NT2/D1 (cell line): Measurements from ENCODE around the gene HERC4.

Experiments
- DNase-seq: peaks from one replicate; pipeline ENCODE4 v3.0.0-alpha.2; 2011; ENCODE audit warnings: low read depth, low spot score
- H3K27me3 ChIP-seq: 2 replicates; pipeline ENCODE4 v1.6.0; 2011; ENCODE audit warnings: mild to moderate bottlenecking; ENCODE audit not compliant: insufficient read length, insufficient read depth
- H3K36me3 ChIP-seq: 2 replicates; pipeline ENCODE4 v1.6.1; 2011; ENCODE audit warnings: mild to moderate bottlenecking, low read length, mixed read lengths; ENCODE audit not compliant: insufficient read depth, insufficient read length
- H3K4me1 ChIP-seq: 2 replicates; pipeline ENCODE4 v1.5.1; 2011; ENCODE audit not compliant: insufficient read depth, insufficient read length
- H3K4me3 ChIP-seq: 2 replicates; pipeline ENCODE4 v1.5.1; 2011; ENCODE audit warnings: low read depth; ENCODE audit not compliant: insufficient read length
- H3K9ac ChIP-seq: 2 replicates; pipeline ENCODE4 v1.6.0; 2011; ENCODE audit warnings: low read depth; ENCODE audit not compliant: insufficient read length
- H3K9me3 ChIP-seq: 2 replicates; pipeline ENCODE4 v1.5.1; 2011; ENCODE audit warnings: mild to moderate bottlenecking, low read length; ENCODE audit not compliant: insufficient read depth
- SUZ12 ChIP-seq: IDR thresholded peaks from 2 replicates; pipeline ENCODE4 v1.6.1; 2011; ENCODE audit not compliant: insufficient read length, insufficient read depth; ENCODE audit errors: extremely low read depth
- YY1 ChIP-seq: IDR thresholded peaks from 2 replicates; pipeline ENCODE4 v1.6.1; 2011; ENCODE audit not compliant: insufficient read length, insufficient read depth
- ZNF274 ChIP-seq: IDR thresholded peaks from 2 replicates; pipeline ENCODE4 v1.6.1; 2011; ENCODE audit warnings: mild to moderate bottlenecking, low read depth, low read length

HERC4 gene

DNA sequence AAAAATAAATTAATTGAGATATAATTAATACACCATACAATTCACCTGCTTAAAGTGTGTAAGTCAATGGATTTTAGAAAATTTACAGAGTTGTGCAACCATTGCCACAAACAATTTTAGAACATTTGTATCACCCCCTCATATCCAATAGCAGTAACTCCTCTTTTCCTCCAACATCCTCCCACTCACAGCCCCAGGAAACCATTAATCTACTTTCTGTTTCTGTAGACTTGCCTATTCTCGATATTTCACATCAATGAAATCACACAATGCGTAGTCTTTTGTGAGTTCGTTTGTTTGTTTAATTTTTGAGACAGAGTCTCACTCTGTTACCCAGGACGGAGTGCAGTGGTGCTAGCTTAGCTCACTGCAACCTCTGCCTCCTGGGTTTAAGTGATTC is 13.7 kb upstream of the HERC4 start:
- H3K9me3 ChIP-seq = no peaks in the 10 kb centered on the region
- no peaks in the 10 kb centered on the region for H3K27me3 ChIP-seq
- no peak overlapping the region for H3K4me3 ChIP-seq
- no peaks in the 10 kb centered on the region for H3K4me1 ChIP-seq
- no peak for DNase-seq
- no peaks in the 10 kb centered on the region for H3K36me3 ChIP-seq
- no peak overlapping the region for H3K9ac ChIP-seq
- TF ChIP-seq ZNF274 (no peak), YY1 (no peak), SUZ12 (no peak)

DNA sequence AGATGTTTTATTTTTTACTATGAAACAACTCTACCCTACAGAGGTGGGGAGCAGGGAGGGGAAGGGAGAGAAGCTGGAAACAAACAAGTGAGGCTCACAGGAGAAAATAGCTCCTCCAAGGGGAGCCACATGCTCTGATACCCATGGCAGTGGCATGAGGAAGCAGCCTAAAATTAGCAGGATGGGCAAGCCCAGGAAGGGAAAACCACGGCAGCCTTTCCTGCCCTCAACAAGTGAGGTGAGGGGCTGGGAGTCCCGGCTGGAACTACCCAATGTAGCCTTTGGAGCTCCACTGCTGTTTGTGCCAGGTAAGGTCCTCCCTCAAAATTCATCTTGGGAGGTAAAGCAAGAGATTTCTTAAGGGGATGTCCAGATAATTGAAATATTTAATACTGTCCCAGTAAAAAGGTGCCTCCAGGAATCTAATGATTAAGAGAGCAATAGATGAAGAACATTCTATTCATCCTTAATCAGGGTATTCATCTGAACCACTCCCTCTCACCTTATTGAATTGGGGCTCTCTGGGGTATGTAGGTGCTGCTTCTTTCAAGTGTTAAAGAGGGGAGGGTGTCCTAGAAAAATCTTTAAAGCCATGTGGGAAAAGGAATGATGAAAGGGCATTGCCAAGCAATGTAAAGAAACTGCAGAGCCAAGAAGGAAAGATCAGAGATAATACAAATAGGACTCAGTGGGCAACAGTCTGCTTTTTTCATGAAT is 12.8 kb upstream of the HERC4 start:
- no peak for DNase-seq
- Histone ChIP-seq H3K27me3 (no peaks in the 10 kb centered on the region), H3K4me3 (no peak overlapping the region), H3K9me3 (no peaks in the 10 kb centered on the region), H3K36me3 (no peaks in the 10 kb centered on the region), H3K9ac (no peak overlapping the region), H3K4me1 (no peaks in the 10 kb centered on the region)
- TF ChIP-seq ZNF274 (no peak), SUZ12 (no peak), YY1 (no peak)

DNA sequence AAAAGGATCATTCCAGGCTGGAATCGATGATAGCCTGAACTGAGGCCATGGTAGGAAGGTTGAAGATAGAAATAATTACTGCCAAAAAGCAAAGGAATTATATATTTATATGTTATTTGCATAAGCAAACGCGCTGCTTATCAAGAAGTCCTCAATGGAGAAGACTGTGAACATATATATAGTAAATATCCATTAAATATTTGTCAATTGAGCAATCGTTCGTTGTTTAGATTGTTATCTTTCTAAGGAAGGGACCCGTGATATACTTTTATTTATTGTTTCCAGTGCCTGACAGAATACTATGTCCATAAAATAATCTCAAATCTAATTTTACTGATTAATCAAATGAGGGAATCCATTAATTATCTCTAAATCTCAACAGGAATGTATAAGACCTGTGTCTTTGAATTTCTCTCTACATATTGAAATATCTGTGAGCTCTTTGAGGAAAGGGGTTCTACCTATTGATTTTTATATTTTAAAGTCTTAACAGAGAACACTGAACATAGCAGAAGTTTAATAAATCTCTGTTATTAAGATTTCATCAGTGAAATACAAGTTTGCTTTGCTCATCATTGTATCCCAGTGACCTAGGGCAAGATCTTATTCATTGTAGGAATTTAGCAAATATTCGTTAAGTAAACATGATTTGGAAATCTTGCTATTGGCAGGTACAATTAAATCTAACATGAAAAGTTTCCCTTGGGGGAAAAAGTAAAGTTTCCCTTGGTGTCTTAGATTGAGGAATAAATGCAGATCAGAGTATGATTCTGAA is 12.0 kb upstream of the HERC4 start:
- no peak for DNase-seq
- Histone ChIP-seq H3K4me1 (no peaks in the 10 kb centered on the region), H3K9ac (no peak overlapping the region)

GRCh38 chr10:68086011-68086410 is 10.9 kb upstream of the HERC4 start:
- no peaks in the 10 kb centered on the region for H3K4me1 ChIP-seq
- no peak for TF ChIP-seq ZNF274
- TF ChIP-seq SUZ12 = no peak
- no peak for TF ChIP-seq YY1
- H3K36me3 ChIP-seq = no peaks in the 10 kb centered on the region
- no peaks in the 10 kb centered on the region for H3K9me3 ChIP-seq
- DNase-seq = no peak
- no peak overlapping the region for H3K9ac ChIP-seq
- H3K4me3 ChIP-seq = no peak overlapping the region
- H3K27me3 ChIP-seq = no peaks in the 10 kb centered on the region

More for the DNA sequence above, 12.0 kb upstream of the HERC4 start:
- H3K36me3 ChIP-seq = no peaks in the 10 kb centered on the region
- no peaks in the 10 kb centered on the region for H3K9me3 ChIP-seq
- H3K4me3 ChIP-seq = no peak overlapping the region
- no peaks in the 10 kb centered on the region for H3K27me3 ChIP-seq
- TF ChIP-seq SUZ12 = no peak
- TF ChIP-seq YY1 = no peak
- TF ChIP-seq ZNF274 = no peak

DNA sequence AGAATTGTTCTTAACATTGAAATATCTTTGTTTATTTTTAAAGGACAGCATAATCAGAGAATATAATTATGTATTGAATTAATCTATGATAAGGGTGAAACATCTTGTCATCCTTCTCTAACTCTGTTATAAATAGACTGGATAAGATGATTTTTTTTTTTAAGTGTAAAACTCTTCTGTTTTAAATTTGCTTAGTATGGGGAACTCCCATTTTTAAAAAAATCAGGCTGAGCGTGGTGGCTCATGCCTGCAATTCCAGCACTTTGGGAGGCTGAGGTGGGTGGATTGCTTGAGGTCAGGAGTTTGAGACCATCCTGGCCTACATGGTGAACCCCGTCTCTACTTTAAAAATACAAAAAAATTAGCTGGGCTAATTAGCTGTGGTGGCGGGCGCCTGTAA is 9.4 kb upstream of the HERC4 start:
- H3K36me3 ChIP-seq = no peaks in the 10 kb centered on the region
- H3K9ac ChIP-seq = no peak overlapping the region
- no peaks in the 10 kb centered on the region for H3K4me1 ChIP-seq
- no peaks in the 10 kb centered on the region for H3K9me3 ChIP-seq
- no peak for DNase-seq
- H3K27me3 ChIP-seq = no peaks in the 10 kb centered on the region
- H3K4me3 ChIP-seq = no peak overlapping the region
- no peak for TF ChIP-seq YY1
- TF ChIP-seq SUZ12 = no peak
- no peak for TF ChIP-seq ZNF274

- H3K27me3 ChIP-seq = no peaks in the 10 kb centered on the region
- H3K9me3 ChIP-seq = no peaks in the 10 kb centered on the region
- TF ChIP-seq YY1 (no peak), SUZ12 (no peak), ZNF274 (no peak)
- no peak overlapping the region for H3K4me3 ChIP-seq
- H3K36me3 ChIP-seq = no peaks in the 10 kb centered on the region
- no peaks in the 10 kb centered on the region for H3K4me1 ChIP-seq
- no peak overlapping the region for H3K9ac ChIP-seq
- DNase-seq = no peak
Observed at GRCh38 chr10:68083953-68084352, 8.9 kb upstream of the HERC4 start.

DNA sequence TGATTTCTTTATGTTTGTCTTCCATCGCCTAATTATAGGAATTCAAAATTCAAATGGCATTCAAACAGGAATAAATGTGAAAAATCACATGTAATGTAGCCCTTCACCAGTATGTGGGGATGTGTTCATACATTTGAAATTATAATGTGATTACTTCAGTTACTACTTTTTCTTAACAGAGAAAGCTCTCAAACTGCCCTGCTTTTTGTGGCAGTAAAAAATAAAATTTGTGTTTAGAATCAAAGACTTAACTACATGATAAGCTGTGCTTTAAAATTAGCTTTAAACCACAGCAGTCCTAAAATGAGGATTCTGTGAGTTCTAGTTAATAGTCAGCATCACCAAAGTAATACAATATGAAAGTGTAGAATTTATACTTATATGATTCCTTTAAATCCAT is 7.8 kb upstream of the HERC4 start:
- Histone ChIP-seq H3K4me3 (no peak overlapping the region), H3K36me3 (no peaks in the 10 kb centered on the region), H3K27me3 (no peaks in the 10 kb centered on the region), H3K4me1 (no peaks in the 10 kb centered on the region), H3K9me3 (no peaks in the 10 kb centered on the region), H3K9ac (no peak overlapping the region)
- DNase-seq = no peak
- TF ChIP-seq ZNF274 = no peak
- no peak for TF ChIP-seq SUZ12
- no peak for TF ChIP-seq YY1
